Endothelial cell of umbilical vein (primary cell): ENCODE data around the gene SPIB.

ENCODE experiments used
- EZH2 ChIP-seq: IDR thresholded peaks from 2 replicates; pipeline ENCODE4 v1.6.1; 2012; ENCODE audit warnings: borderline replicate concordance, low read depth, mild to moderate bottlenecking, moderate library complexity, low read length, inconsistent platforms; ENCODE audit not compliant: severe bottlenecking
- JUN ChIP-seq: IDR thresholded peaks from 2 replicates; pipeline ENCODE4 v1.6.1; 2011; ENCODE audit warnings: borderline replicate concordance, low read depth; ENCODE audit not compliant: insufficient read length, insufficient read depth
- MYC ChIP-seq: IDR thresholded peaks from one replicate; pipeline ENCODE4 v1.6.1; 2011; ENCODE audit warnings: mild to moderate bottlenecking, low read depth, low read length
- POLR2A ChIP-seq: IDR thresholded peaks from 2 replicates; pipeline ENCODE4 v1.6.1; 2012; ENCODE audit warnings: low read depth, mild to moderate bottlenecking, control low read depth, low read length
- POLR2AphosphoS5 ChIP-seq: IDR thresholded peaks from 2 replicates; pipeline ENCODE4 v1.6.1; 2012; ENCODE audit warnings: low read depth, mild to moderate bottlenecking, control low read depth, low read length, moderate library complexity; ENCODE audit not compliant: insufficient read depth
- TF ChIP-seq, protein P1 (sequence below), 2 donors: IDR thresholded peaks; 1 replicate in 1 of 2; 2 replicates in 1 of 2; pipeline ENCODE4 v1.5.1; 2011; ENCODE audit warnings: low read length in 2 of 2, mild to moderate bottlenecking in 2 of 2, moderate library complexity in 2 of 2, control low read depth in 1 of 2, inconsistent platforms in 1 of 2, low read depth in 1 of 2; ENCODE audit not compliant: insufficient read depth in 1 of 2; ENCODE audit errors: extremely low read depth in 1 of 2
- TF ChIP-seq, protein P2 (sequence below): IDR thresholded peaks from 2 replicates; pipeline ENCODE4 v1.6.1; 2011; ENCODE audit not compliant: insufficient read depth, insufficient read length

DNA sequence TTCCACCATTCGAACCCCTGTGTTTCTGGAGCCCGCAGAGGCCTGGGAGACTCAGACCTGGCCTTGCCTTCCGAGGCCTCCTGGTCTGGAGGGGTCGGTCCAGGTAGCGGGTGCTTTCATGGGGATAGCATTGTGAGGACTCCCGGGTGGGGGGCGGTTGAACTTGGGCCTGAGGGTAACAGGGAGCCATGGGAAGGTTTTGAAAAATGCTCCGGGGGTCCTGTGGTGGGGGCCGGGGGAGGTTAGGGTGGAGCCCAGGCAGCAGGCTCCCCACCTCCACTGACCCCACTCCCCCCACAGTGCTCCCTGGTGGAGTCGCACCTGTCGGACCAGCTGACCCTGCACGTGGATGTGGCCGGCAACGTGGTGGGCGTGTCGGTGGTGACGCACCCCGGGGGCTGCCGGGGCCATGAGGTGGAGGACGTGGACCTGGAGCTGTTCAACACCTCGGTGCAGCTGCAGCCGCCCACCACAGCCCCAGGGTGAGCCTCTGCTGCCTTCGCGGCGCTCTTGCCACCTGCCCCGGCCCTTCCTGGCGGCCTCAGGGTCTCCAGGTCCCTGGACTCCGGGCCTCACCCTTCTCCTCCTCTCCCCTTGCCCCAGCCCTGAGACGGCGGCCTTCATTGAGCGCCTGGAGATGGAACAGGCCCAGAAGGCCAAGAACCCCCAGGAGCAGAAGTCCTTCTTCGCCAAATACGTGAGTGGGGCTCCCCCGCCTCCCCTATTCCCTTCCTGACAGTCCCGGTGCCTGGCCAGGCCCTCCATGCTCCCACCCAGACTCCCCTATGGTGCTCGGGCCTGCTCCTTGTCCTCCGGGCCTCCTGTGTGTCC is 61.8 kb downstream of the SPIB start:
- TF ChIP-seq, protein P1, sequence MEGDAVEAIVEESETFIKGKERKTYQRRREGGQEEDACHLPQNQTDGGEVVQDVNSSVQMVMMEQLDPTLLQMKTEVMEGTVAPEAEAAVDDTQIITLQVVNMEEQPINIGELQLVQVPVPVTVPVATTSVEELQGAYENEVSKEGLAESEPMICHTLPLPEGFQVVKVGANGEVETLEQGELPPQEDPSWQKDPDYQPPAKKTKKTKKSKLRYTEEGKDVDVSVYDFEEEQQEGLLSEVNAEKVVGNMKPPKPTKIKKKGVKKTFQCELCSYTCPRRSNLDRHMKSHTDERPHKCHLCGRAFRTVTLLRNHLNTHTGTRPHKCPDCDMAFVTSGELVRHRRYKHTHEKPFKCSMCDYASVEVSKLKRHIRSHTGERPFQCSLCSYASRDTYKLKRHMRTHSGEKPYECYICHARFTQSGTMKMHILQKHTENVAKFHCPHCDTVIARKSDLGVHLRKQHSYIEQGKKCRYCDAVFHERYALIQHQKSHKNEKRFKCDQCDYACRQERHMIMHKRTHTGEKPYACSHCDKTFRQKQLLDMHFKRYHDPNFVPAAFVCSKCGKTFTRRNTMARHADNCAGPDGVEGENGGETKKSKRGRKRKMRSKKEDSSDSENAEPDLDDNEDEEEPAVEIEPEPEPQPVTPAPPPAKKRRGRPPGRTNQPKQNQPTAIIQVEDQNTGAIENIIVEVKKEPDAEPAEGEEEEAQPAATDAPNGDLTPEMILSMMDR (IDR thresholded peaks at IDR 0.05; ENCODE audit: extremely low read depth in 1 of 2, insufficient read depth in 1 of 2, low read depth in 1 of 2, low read length in 2 of 2), result no peak
- TF ChIP-seq, protein P2, sequence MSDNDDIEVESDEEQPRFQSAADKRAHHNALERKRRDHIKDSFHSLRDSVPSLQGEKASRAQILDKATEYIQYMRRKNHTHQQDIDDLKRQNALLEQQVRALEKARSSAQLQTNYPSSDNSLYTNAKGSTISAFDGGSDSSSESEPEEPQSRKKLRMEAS, result no peak
- TF ChIP-seq POLR2A (no peak), MYC (no peak), JUN (no peak), EZH2 (no peak), POLR2AphosphoS5 (no peak)
